ENCODE data around the gene TM7SF3.
A peak's percentile ranks its signal among the peaks of the same experiment; 100 is the strongest.

Gene TM7SF3

DNA sequence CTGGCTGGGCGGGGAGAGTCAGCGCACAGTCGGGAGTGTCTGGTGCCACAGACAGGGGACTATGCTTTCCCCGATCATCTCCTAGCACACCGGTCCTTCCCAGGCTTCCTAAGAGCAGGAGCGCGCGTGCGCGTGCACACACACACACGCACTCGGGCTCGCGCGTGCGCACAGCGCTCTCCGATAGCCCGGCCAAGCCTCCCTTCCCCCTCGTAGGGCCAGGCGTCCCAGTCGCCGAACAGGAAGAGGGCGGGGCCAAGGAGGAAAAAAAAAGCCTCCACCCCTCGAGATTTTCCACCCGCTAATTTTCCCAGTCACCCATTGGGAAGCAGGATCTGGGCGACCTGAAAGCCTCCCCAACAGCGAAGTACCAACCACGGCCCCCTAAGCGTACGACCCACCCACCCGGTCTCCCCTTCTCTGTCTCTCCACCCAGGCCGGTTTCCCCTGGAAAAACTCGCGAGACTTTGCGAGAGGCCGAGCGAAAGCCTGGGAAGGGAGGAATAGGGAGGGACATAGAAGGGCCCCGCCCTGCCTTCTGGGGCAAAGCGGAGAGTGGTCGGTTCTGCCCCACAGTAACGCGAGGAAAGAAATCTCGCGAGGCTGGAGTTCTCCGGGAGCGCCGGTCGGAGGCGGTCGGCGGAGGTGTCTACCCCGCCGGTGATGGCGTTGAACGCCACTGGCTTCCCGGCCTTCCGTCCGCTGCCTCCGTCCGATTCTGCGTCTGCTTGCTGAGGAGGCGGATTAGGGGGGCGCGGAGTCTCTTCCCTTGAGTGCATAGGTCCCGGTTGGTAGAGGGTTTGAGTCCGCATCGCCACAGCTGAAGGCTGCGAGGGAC, 76.1 kb downstream of the TM7SF3 start, which contains the start of the genes FGFR1OP2 and INTS13:
Gene FGFR1OP2, plus strand, starts transcription at position 608 of the 838 bp plus-strand sequence. CDS start 15,689 bp downstream, outside the sequence.
Gene INTS13, minus strand, starts transcription at position 119 of the 838 bp plus-strand sequence. CDS start 1,178 bp downstream, outside the sequence.
- H3K27ac ChIP-seq: peak within 1 kb of the TSS; percentile 71
- H3K27me3 ChIP-seq (ENCODE audit: insufficient read depth, low read depth): no peaks in the 10 kb centered on the region
- H2AFZ ChIP-seq (ENCODE audit: low read depth): peak within 1 kb of the TSS; percentile 84
- H3K4me1 ChIP-seq (ENCODE audit: low read depth, poor library complexity, severe bottlenecking): peaks cover 50% of the 10 kb centered on the region
- H4K20me1 ChIP-seq (ENCODE audit: insufficient read depth): no peaks in the 10 kb centered on the region; the same call in 1 of the 2 replicates
- H3K9ac ChIP-seq: peak within 1 kb of the TSS; percentile 86
- H3K79me2 ChIP-seq (ENCODE audit: insufficient read depth, low read depth): peaks cover 87% of the 10 kb centered on the region
- H3K36me3 ChIP-seq (ENCODE audit: insufficient read depth): no peaks in the 10 kb centered on the region
- no peak for TF ChIP-seq CTCF (conservative IDR thresholded peaks at IDR 0.05; ENCODE audit: low read depth, low read length)
- H3K4me3 ChIP-seq (IDR thresholded peaks at IDR 0.05; ENCODE audit: insufficient read depth, low read depth, low read length): no peak within 1 kb of the TSS
- H3K4me2 ChIP-seq: peak within 1 kb of the TSS; percentile 94

DNA sequence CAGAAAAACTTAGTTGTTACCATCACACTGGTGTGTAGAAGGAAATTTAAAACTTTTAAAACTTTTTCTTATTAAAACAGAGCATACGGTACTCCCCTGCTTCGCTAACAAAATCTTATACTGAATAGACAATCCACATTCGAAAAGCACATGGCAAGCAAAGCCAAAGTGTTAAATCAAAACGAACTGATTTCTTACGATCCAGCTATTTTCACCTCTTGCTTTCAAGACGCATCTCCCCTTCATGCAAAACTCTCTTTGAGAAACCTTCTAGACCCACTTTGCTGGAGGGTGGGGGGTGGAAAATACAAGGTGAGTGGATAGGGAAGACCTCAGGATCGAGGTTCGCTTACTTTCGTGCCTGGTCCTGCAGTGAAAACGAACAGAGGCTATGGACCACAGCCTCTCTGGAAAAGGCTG, 76.7 kb downstream of the TM7SF3 start:
- Histone ChIP-seq H3K9ac (peak overlapping the region; percentile 86), H3K4me1 (ENCODE audit: low read depth, poor library complexity, severe bottlenecking) (peaks cover 45% of the 10 kb centered on the region), H3K36me3 (ENCODE audit: insufficient read depth) (no peaks in the 10 kb centered on the region), H3K27me3 (ENCODE audit: insufficient read depth, low read depth) (no peaks in the 10 kb centered on the region), H3K79me2 (ENCODE audit: insufficient read depth, low read depth) (peaks cover 81% of the 10 kb centered on the region), H2AFZ (ENCODE audit: low read depth) (peak overlapping the region; percentile 84), H4K20me1 (ENCODE audit: insufficient read depth) (no peaks in the 10 kb centered on the region; the same call in 1 of the 2 replicates), H3K4me3 (IDR thresholded peaks at IDR 0.05; ENCODE audit: insufficient read depth, low read depth, low read length) (no peak overlapping the region), H3K27ac (peak overlapping the region; percentile 71), H3K4me2 (peak overlapping the region; percentile 92)
- TF ChIP-seq CTCF (conservative IDR thresholded peaks at IDR 0.05; ENCODE audit: low read depth, low read length): no peak

GRCh38 chr12:26936559-26937442, 77.4 kb downstream of the TM7SF3 start:
- no peaks in the 10 kb centered on the region for H3K27me3 ChIP-seq (ENCODE audit: insufficient read depth, low read depth)
- H3K27ac ChIP-seq: peak overlapping the region; percentile 71
- no peak for TF ChIP-seq CTCF (conservative IDR thresholded peaks at IDR 0.05; ENCODE audit: low read depth, low read length)
- H3K4me2 ChIP-seq: peak overlapping the region; percentile 92
- H4K20me1 ChIP-seq (ENCODE audit: insufficient read depth): no peaks in the 10 kb centered on the region
- H3K36me3 ChIP-seq (ENCODE audit: insufficient read depth): no peaks in the 10 kb centered on the region
- H2AFZ ChIP-seq (ENCODE audit: low read depth): peak overlapping the region; percentile 84
- H3K4me1 ChIP-seq (ENCODE audit: low read depth, poor library complexity, severe bottlenecking): peaks cover 42% of the 10 kb centered on the region
- H3K9ac ChIP-seq: peak overlapping the region; percentile 86
- no peak overlapping the region for H3K4me3 ChIP-seq (IDR thresholded peaks at IDR 0.05; ENCODE audit: insufficient read depth, low read depth, low read length)
- peaks cover 74% of the 10 kb centered on the region for H3K79me2 ChIP-seq (ENCODE audit: insufficient read depth, low read depth)

GRCh38 chr12:26935636-26936378, 78.4 kb downstream of the TM7SF3 start:
- Histone ChIP-seq H3K4me3 (IDR thresholded peaks at IDR 0.05; ENCODE audit: insufficient read depth, low read depth, low read length) (no peak overlapping the region), H4K20me1 (ENCODE audit: insufficient read depth) (no peaks in the 10 kb centered on the region)

More at GRCh38 chr12:26935636-26936378, 78.4 kb downstream of the TM7SF3 start:
- Histone ChIP-seq H3K27ac (no peak overlapping the region), H2AFZ (ENCODE audit: low read depth) (no peak overlapping the region), H3K79me2 (ENCODE audit: insufficient read depth, low read depth) (peaks cover 64% of the 10 kb centered on the region), H3K4me1 (ENCODE audit: low read depth, poor library complexity, severe bottlenecking) (peaks cover 32% of the 10 kb centered on the region), H3K27me3 (ENCODE audit: insufficient read depth, low read depth) (no peaks in the 10 kb centered on the region), H3K4me2 (peak overlapping the region; percentile 92; the same call in 1 of the 2 replicates), H3K9ac (no peak overlapping the region), H3K36me3 (ENCODE audit: insufficient read depth) (no peaks in the 10 kb centered on the region)
- TF ChIP-seq CTCF (conservative IDR thresholded peaks at IDR 0.05; ENCODE audit: low read depth, low read length): no peak
